ENCODE data around the gene LPO.

- TF ChIP-seq, protein P1, sequence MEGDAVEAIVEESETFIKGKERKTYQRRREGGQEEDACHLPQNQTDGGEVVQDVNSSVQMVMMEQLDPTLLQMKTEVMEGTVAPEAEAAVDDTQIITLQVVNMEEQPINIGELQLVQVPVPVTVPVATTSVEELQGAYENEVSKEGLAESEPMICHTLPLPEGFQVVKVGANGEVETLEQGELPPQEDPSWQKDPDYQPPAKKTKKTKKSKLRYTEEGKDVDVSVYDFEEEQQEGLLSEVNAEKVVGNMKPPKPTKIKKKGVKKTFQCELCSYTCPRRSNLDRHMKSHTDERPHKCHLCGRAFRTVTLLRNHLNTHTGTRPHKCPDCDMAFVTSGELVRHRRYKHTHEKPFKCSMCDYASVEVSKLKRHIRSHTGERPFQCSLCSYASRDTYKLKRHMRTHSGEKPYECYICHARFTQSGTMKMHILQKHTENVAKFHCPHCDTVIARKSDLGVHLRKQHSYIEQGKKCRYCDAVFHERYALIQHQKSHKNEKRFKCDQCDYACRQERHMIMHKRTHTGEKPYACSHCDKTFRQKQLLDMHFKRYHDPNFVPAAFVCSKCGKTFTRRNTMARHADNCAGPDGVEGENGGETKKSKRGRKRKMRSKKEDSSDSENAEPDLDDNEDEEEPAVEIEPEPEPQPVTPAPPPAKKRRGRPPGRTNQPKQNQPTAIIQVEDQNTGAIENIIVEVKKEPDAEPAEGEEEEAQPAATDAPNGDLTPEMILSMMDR (IDR thresholded peaks at IDR 0.05), result no peak
- no peak for TF ChIP-seq POLR2A (IDR thresholded peaks at IDR 0.05)
Observed at GRCh38 chr17:58268774-58269556, 30.6 kb downstream of the LPO start.

All from body of pancreas (tissue), 4 donors.